Right cardiac atrium (tissue), 5 donors: ENCODE data around the gene CENPP. TPM values are rescaled to one million over a fixed set of nuclear protein-coding genes. Genes with fewer than 3 reads are reported as not detected.
A peak's percentile ranks its signal among the peaks of the same experiment; 100 is the strongest.

Experiments
- ATAC-seq, 2 donors: fragments of 200-7000 bp; cut with Tn5 transposase; one replicate each; pipeline versions ENCODE4 v1.8.0 to v1.9.1; 2020; ENCODE audit warnings: moderate library complexity in 2 of 2, mild to moderate bottlenecking in 1 of 2
- DNase-seq, 3 donors: peaks; one replicate each; pipeline ENCODE4 v3.0.0-alpha.2; 2020
- H3K27ac ChIP-seq: one replicate; pipeline ENCODE4 v1.5.1; 2013; ENCODE audit warnings: mild to moderate bottlenecking, low read length, control low read depth, moderate library complexity
- H3K27me3 ChIP-seq: one replicate; pipeline ENCODE4 v1.6.1; 2013; ENCODE audit not compliant: control insufficient read depth, insufficient read depth
- H3K4me1 ChIP-seq: one replicate; pipeline ENCODE4 v1.6.1; 2013; ENCODE audit warnings: low read length; ENCODE audit not compliant: control insufficient read depth, insufficient read depth
- H3K4me3 ChIP-seq: one replicate; pipeline ENCODE4 v1.5.1; 2013; ENCODE audit warnings: low read length, control low read depth
- H3K9me3 ChIP-seq: one replicate; pipeline ENCODE4 v1.6.1; 2013; ENCODE audit warnings: low read length; ENCODE audit not compliant: control insufficient read depth
- WGBS: extraction: QIAGEN DNeasy Blood & Tissue Kit; methylation state at CpG from one replicate; pipeline ENCODE4 v1.1.7; 2013; 5-methylcytosine and 5-hydroxymethylcytosine counted together
- intact Hi-C, 4 donors: fragments of 100-400 bp; cut with DNase I; formaldehyde crosslinking; loops; one replicate each; pipeline versions ENCODE4 v1.11.0 to v1.14.0; 2022 to 2023
- polyA plus RNA-seq: library from polyadenylated mRNA; stranded (reverse); fragments of 200-250 nt; gene quantifications from one replicate; pipeline ENCODE4 v1.2.3, GENCODE V29; 2013
- total RNA-seq, 4 donors: library from RNA; stranded (reverse); fragmentation: NEBNext Ultra II Directional; extraction: Animal tissue kit (Norgen Biotek cat#: 25700); gene quantifications; one replicate each; pipeline ENCODE4 v1.2.1, GENCODE V29; 2021
- donor health status: healthy with polysubstance abuse.
- donor health status: DM: no; HTN: yes; CAD: no.
- donor health status: DM: no; HTN: no; CAD: no.
- donor health status: DM: no; HTN: yes; CAD: no; lungs with severe emphysema.
- donor health status: DM: yes; HTN: yes; CAD: no.

Gene CENPP
- total and polyA plus RNA-seq, 5 donors: 2.0 to 4.0 (median 2.8) TPM

GRCh38 chr9:92661127-92661526, 335.4 kb downstream of the CENPP start:
- H3K4me1 ChIP-seq: peaks cover 3% of the 10 kb centered on the region
- DNase-seq: no peak
- H3K4me3 ChIP-seq: no peak overlapping the region
- 86% methylated on average over 5 of the region's 5 CpGs for WGBS
- intact Hi-C loops: no loop called here
- H3K27me3 ChIP-seq: no peaks in the 10 kb centered on the region
- no peaks in the 10 kb centered on the region for H3K9me3 ChIP-seq
- no peak for ATAC-seq
- no peak overlapping the region for H3K27ac ChIP-seq

GRCh38 chr9:92661743-92662142, 336.0 kb downstream of the CENPP start:
- Histone ChIP-seq H3K27ac (no peak overlapping the region), H3K4me3 (no peak overlapping the region), H3K9me3 (no peaks in the 10 kb centered on the region), H3K4me1 (peaks cover 7% of the 10 kb centered on the region), H3K27me3 (no peaks in the 10 kb centered on the region)
- DNase-seq (no peak), ATAC-seq (no peak)
- 93% methylated on average over 4 of the region's 4 CpGs for WGBS
- intact Hi-C loops: no loop called here

- WGBS: 96% methylated on average over 3 of the region's 3 CpGs
- peaks cover 7% of the 10 kb centered on the region for H3K4me1 ChIP-seq
Observed at GRCh38 chr9:92663126-92663525, 337.4 kb downstream of the CENPP start.

GRCh38 chr9:92663951-92664350, 338.2 kb downstream of the CENPP start:
- no peak overlapping the region for H3K4me3 ChIP-seq
- ATAC-seq (no peak), DNase-seq (no peak)
- no peak overlapping the region for H3K27ac ChIP-seq
- WGBS: 81% methylated on average over 10 of the region's 10 CpGs
- intact Hi-C loops: no loop called here
- peaks cover 11% of the 10 kb centered on the region for H3K4me1 ChIP-seq
- no peaks in the 10 kb centered on the region for H3K9me3 ChIP-seq
- no peaks in the 10 kb centered on the region for H3K27me3 ChIP-seq

More at GRCh38 chr9:92663126-92663525, 337.4 kb downstream of the CENPP start:
- ATAC-seq (no peak), DNase-seq (no peak)
- no peaks in the 10 kb centered on the region for H3K9me3 ChIP-seq
- no peaks in the 10 kb centered on the region for H3K27me3 ChIP-seq
- intact Hi-C loops: no loop called here
- no peak overlapping the region for H3K27ac ChIP-seq
- no peak overlapping the region for H3K4me3 ChIP-seq

GRCh38 chr9:92664394-92665152, 338.8 kb downstream of the CENPP start:
- peak overlapping the region; percentile 55 for H3K27ac ChIP-seq
- H3K4me3 ChIP-seq: no peak overlapping the region
- intact Hi-C loops: no loop called here
- no peaks in the 10 kb centered on the region for H3K9me3 ChIP-seq
- H3K4me1 ChIP-seq: peaks cover 11% of the 10 kb centered on the region
- 65% methylated on average over 13 of the region's 13 CpGs for WGBS
- ATAC-seq (no peak), DNase-seq (no peak)
- no peaks in the 10 kb centered on the region for H3K27me3 ChIP-seq

- no peak overlapping the region for H3K4me3 ChIP-seq
- no peaks in the 10 kb centered on the region for H3K27me3 ChIP-seq
- DNase-seq (no peak), ATAC-seq (no peak)
- H3K4me1 ChIP-seq: peaks cover 11% of the 10 kb centered on the region
- intact Hi-C loops: no loop called here
- no peak overlapping the region for H3K27ac ChIP-seq
- H3K9me3 ChIP-seq: no peaks in the 10 kb centered on the region
- 75% methylated on average over 3 of the region's 3 CpGs for WGBS
Observed at GRCh38 chr9:92665836-92666235, 340.1 kb downstream of the CENPP start.

GRCh38 chr9:92666236-92666635, 340.5 kb downstream of the CENPP start:
- Histone ChIP-seq H3K4me3 (no peak overlapping the region), H3K27ac (peak overlapping the region; percentile 41), H3K9me3 (no peaks in the 10 kb centered on the region), H3K27me3 (no peaks in the 10 kb centered on the region), H3K4me1 (peaks cover 11% of the 10 kb centered on the region)
- intact Hi-C loops: no loop called here
- 72% methylated on average over 6 of the region's 6 CpGs for WGBS
- ATAC-seq (no peak), DNase-seq (no peak)

GRCh38 chr9:92666912-92667532, 341.3 kb downstream of the CENPP start:
- no peak for DNase-seq
- 80% methylated on average over 8 of the region's 8 CpGs for WGBS
- no peak for ATAC-seq
- Histone ChIP-seq H3K27ac (no peak overlapping the region), H3K4me3 (no peak overlapping the region), H3K27me3 (no peaks in the 10 kb centered on the region), H3K9me3 (no peaks in the 10 kb centered on the region), H3K4me1 (peaks cover 11% of the 10 kb centered on the region)
- intact Hi-C loops: no loop called here

GRCh38 chr9:92668746-92669526, 343.2 kb downstream of the CENPP start:
- H3K9me3 ChIP-seq: no peaks in the 10 kb centered on the region
- intact Hi-C loops: no loop called here
- H3K27ac ChIP-seq: peak overlapping the region; percentile 73
- H3K4me1 ChIP-seq: peaks cover 11% of the 10 kb centered on the region
- ATAC-seq: peak; percentile 38 to 61
- H3K27me3 ChIP-seq: no peaks in the 10 kb centered on the region
- H3K4me3 ChIP-seq: peak overlapping the region; percentile 81
- DNase-seq: peak; percentile 71 to 80 (median 79)
- WGBS: 16% methylated on average over 14 of the region's 14 CpGs

- peaks cover 11% of the 10 kb centered on the region for H3K4me1 ChIP-seq
- under 1% methylated on average over 29 of the region's 29 CpGs for WGBS
- ATAC-seq (peak; percentile 17 to 27), DNase-seq (peak; percentile 43 to 79 (median 78))
- intact Hi-C loops: no loop called here
- H3K27ac ChIP-seq: peak overlapping the region; percentile 73
- peak overlapping the region; percentile 81 for H3K4me3 ChIP-seq
- H3K9me3 ChIP-seq: no peaks in the 10 kb centered on the region
- no peaks in the 10 kb centered on the region for H3K27me3 ChIP-seq
Observed at GRCh38 chr9:92669527-92669889, 343.8 kb downstream of the CENPP start.
